GM12878 (cell line): ENCODE results near the gene ADSS2.

Experiments
- SUZ12 ChIP-seq: fragments of 200-600 bp; sonication (generic); IDR thresholded peaks from one replicate; pipeline ENCODE4 v1.6.1; 2018; ENCODE audit warnings: antibody characterized with exemption, mild to moderate bottlenecking; ENCODE audit not compliant: unreplicated experiment
- TAF1 ChIP-seq: IDR thresholded peaks from 2 replicates; pipeline ENCODE4 v1.6.1; 2011; ENCODE audit warnings: mild to moderate bottlenecking, low read depth, low read length, borderline replicate concordance
- TF ChIP-seq, protein P1 (sequence below), 3 experiments: IDR thresholded peaks in 2 of 3; conservative IDR thresholded peaks in 1 of 3; 2 replicates each; pipeline ENCODE4 v1.5.1; 2011; ENCODE audit warnings: low read depth in 3 of 3, low read length in 3 of 3, mild to moderate bottlenecking in 3 of 3, control low read depth in 2 of 3, moderate library complexity in 2 of 3, inconsistent platforms in 1 of 3, mixed read lengths in 1 of 3; ENCODE audit not compliant: control insufficient read depth in 2 of 3, insufficient read depth in 1 of 3; ENCODE audit errors: extremely low read depth in 1 of 3
- TF ChIP-seq, protein P2 (sequence below): fragments of 450-650 bp; formaldehyde crosslinking; IDR thresholded peaks from 2 replicates; pipeline ENCODE4 v1.4.0; 2020; ENCODE audit warnings: mild to moderate bottlenecking, moderate library complexity

DNA sequence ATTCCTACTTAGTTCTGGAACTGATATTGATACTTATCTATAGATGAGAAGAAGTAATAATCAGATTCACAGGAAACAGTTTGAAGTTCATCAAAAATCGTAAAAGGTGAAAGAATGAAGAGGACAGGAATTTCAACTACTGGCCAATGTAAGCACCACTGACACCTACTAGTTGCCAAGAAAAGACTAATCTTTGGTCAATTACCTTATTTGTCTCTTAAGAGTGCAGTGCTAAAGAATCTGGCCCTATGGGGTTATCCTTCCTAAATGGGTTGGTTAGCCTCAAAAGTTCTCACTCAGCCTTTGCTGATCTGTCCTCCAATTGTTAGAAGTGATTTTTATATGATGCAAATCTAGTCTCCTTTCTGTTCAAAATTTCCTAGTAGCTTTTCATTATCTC lies 29.5 kb downstream of the ADSS2 start:
- TF ChIP-seq TAF1, result no peak
- TF ChIP-seq, protein P1, sequence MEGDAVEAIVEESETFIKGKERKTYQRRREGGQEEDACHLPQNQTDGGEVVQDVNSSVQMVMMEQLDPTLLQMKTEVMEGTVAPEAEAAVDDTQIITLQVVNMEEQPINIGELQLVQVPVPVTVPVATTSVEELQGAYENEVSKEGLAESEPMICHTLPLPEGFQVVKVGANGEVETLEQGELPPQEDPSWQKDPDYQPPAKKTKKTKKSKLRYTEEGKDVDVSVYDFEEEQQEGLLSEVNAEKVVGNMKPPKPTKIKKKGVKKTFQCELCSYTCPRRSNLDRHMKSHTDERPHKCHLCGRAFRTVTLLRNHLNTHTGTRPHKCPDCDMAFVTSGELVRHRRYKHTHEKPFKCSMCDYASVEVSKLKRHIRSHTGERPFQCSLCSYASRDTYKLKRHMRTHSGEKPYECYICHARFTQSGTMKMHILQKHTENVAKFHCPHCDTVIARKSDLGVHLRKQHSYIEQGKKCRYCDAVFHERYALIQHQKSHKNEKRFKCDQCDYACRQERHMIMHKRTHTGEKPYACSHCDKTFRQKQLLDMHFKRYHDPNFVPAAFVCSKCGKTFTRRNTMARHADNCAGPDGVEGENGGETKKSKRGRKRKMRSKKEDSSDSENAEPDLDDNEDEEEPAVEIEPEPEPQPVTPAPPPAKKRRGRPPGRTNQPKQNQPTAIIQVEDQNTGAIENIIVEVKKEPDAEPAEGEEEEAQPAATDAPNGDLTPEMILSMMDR (IDR thresholded peaks at IDR 0.05 in 2 of 3, conservative IDR thresholded peaks at IDR 0.05 in 1 of 3; ENCODE audit: control insufficient read depth in 2 of 3, extremely low read depth in 1 of 3, insufficient read depth in 1 of 3, low read depth in 3 of 3, low read length in 3 of 3), result no peak
- TF ChIP-seq, protein P2, sequence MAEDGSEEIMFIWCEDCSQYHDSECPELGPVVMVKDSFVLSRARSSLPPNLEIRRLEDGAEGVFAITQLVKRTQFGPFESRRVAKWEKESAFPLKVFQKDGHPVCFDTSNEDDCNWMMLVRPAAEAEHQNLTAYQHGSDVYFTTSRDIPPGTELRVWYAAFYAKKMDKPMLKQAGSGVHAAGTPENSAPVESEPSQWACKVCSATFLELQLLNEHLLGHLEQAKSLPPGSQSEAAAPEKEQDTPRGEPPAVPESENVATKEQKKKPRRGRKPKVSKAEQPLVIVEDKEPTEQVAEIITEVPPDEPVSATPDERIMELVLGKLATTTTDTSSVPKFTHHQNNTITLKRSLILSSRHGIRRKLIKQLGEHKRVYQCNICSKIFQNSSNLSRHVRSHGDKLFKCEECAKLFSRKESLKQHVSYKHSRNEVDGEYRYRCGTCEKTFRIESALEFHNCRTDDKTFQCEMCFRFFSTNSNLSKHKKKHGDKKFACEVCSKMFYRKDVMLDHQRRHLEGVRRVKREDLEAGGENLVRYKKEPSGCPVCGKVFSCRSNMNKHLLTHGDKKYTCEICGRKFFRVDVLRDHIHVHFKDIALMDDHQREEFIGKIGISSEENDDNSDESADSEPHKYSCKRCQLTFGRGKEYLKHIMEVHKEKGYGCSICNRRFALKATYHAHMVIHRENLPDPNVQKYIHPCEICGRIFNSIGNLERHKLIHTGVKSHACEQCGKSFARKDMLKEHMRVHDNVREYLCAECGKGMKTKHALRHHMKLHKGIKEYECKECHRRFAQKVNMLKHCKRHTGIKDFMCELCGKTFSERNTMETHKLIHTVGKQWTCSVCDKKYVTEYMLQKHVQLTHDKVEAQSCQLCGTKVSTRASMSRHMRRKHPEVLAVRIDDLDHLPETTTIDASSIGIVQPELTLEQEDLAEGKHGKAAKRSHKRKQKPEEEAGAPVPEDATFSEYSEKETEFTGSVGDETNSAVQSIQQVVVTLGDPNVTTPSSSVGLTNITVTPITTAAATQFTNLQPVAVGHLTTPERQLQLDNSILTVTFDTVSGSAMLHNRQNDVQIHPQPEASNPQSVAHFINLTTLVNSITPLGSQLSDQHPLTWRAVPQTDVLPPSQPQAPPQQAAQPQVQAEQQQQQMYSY, result no peak
- no peak for TF ChIP-seq SUZ12
